GM11168 (cell line): Measurements from ENCODE around the gene WT1.
"Not testable (repeated sequence)": the region's sequence is repeated elsewhere in the genome, so short reads cannot be mapped to it uniquely, and the experiment has no call there.

Source experiments
- in situ Hi-C: fragments of 300-500 bp; cut with MboI; formaldehyde crosslinking; loops from one replicate; pipeline ENCODE4 v1.12.0; 2022; ENCODE audit warnings: low sequenced_read_pairs; ENCODE audit not compliant: unreplicated experiment

Gene WT1

GRCh38 chr11:32435511-32435941, at the start of gene WT1:
TSS of gene WT1 (minus strand) at chr11:32435539.
- in situ Hi-C loops, result no loop called here

GRCh38 chr11:32479291-32479690, 44.0 kb upstream of the WT1 start:
- in situ Hi-C loops, result no loop called here

- in situ Hi-C loops, result no loop called here
These were observed 43.0 kb upstream of the WT1 start for GRCh38 chr11:32478277-32478731.

- in situ Hi-C loops, result no loop called here
These were observed 38.1 kb upstream of the WT1 start for GRCh38 chr11:32473282-32473909.

- in situ Hi-C loops, result no loop called here
These were observed 36.9 kb upstream of the WT1 start for GRCh38 chr11:32472226-32472625.

GRCh38 chr11:32471544-32471943, 36.2 kb upstream of the WT1 start:
- in situ Hi-C loops, result not testable (repeated sequence)

- in situ Hi-C loops, result no loop called here
These were observed 34.5 kb upstream of the WT1 start for GRCh38 chr11:32469791-32470190.

GRCh38 chr11:32466279-32466915, 31.1 kb upstream of the WT1 start:
- in situ Hi-C loops, result no loop called here

- in situ Hi-C loops, result no loop called here
These were observed 28.7 kb upstream of the WT1 start for GRCh38 chr11:32464078-32464477.

GRCh38 chr11:32462011-32462690, 26.8 kb upstream of the WT1 start:
- in situ Hi-C loops, result no loop called here

GRCh38 chr11:32456864-32457263, 21.5 kb upstream of the WT1 start:
- in situ Hi-C loops, result no loop called here

GRCh38 chr11:32454993-32455392, 19.7 kb upstream of the WT1 start:
- in situ Hi-C loops, result no loop called here

GRCh38 chr11:32451808-32452207, 16.5 kb upstream of the WT1 start:
- in situ Hi-C loops, result no loop called here

- in situ Hi-C loops, result no loop called here
These were observed 15.0 kb upstream of the WT1 start for GRCh38 chr11:32450372-32450771.

GRCh38 chr11:32448232-32448631, 12.9 kb upstream of the WT1 start:
- in situ Hi-C loops, result no loop called here

GRCh38 chr11:32447252-32447651, 11.9 kb upstream of the WT1 start:
- in situ Hi-C loops, result no loop called here

GRCh38 chr11:32446227-32446626, 10.9 kb upstream of the WT1 start:
- in situ Hi-C loops, result no loop called here

GRCh38 chr11:32444186-32444585, 8.8 kb upstream of the WT1 start:
- in situ Hi-C loops, result no loop called here

GRCh38 chr11:32440916-32441315, 5.6 kb upstream of the WT1 start:
- in situ Hi-C loops, result no loop called here

GRCh38 chr11:32440312-32440908, 5.1 kb upstream of the WT1 start:
- in situ Hi-C loops, result no loop called here
